Activated naive CD8-positive, alpha-beta T cell (primary cell): ENCODE results near the gene TRAPPC14.

Experiments
- H3K27ac Mint-ChIP-seq: one replicate; pipeline ENCODE4 v1.8.0; 2021; ENCODE audit warnings: mixed read lengths
- H3K27me3 Mint-ChIP-seq: one replicate; pipeline ENCODE4 v1.8.0; 2021; ENCODE audit warnings: mixed read lengths
- H3K36me3 Mint-ChIP-seq: one replicate; pipeline ENCODE4 v1.8.0; 2021; ENCODE audit warnings: mixed read lengths
- H3K4me1 Mint-ChIP-seq: one replicate; pipeline ENCODE4 v1.8.0; 2021; ENCODE audit warnings: low read depth, mixed read lengths
- H3K4me3 Mint-ChIP-seq: one replicate; pipeline ENCODE4 v1.8.0; 2021; ENCODE audit warnings: mild to moderate bottlenecking, mixed read lengths
- H3K9me3 Mint-ChIP-seq: one replicate; pipeline ENCODE4 v1.8.0; 2021; ENCODE audit warnings: low read depth, mixed read lengths

The TRAPPC14 gene

GRCh38 chr7:100177045-100178001, 18.8 kb upstream of the TRAPPC14 start, which contains the start of the genes GPC2 and STAG3:
GPC2 (minus strand) TSS chr7:100177381; CDS start chr7:100177199, 182 bp downstream.
STAG3 (plus strand) TSS chr7:100177918; CDS start chr7:100180557, 2,639 bp downstream.
- H3K36me3 Mint-ChIP-seq: peaks cover 3% of the 10 kb centered on the region
- H3K9me3 Mint-ChIP-seq: no peaks in the 10 kb centered on the region
- H3K27me3 Mint-ChIP-seq: no peaks in the 10 kb centered on the region
- H3K4me3 Mint-ChIP-seq: peak within 1 kb of the TSS; percentile 76
- H3K27ac Mint-ChIP-seq: no peak within 1 kb of the TSS
- H3K4me1 Mint-ChIP-seq: peaks cover 43% of the 10 kb centered on the region

GRCh38 chr7:100176096-100177044, 17.8 kb upstream of the TRAPPC14 start:
- Mint-ChIP-seq H3K36me3 (peaks cover 3% of the 10 kb centered on the region), H3K4me1 (peaks cover 36% of the 10 kb centered on the region), H3K9me3 (no peaks in the 10 kb centered on the region), H3K27me3 (no peaks in the 10 kb centered on the region), H3K27ac (no peak overlapping the region), H3K4me3 (peak overlapping the region; percentile 76)

- H3K4me1 Mint-ChIP-seq: peaks cover 32% of the 10 kb centered on the region
- no peaks in the 10 kb centered on the region for H3K9me3 Mint-ChIP-seq
- H3K36me3 Mint-ChIP-seq: peaks cover 1% of the 10 kb centered on the region
- no peaks in the 10 kb centered on the region for H3K27me3 Mint-ChIP-seq
- peak overlapping the region; percentile 64 for H3K27ac Mint-ChIP-seq
- peak overlapping the region; percentile 65 for H3K4me3 Mint-ChIP-seq
Measured at GRCh38 chr7:100175296-100175935, 16.9 kb upstream of the TRAPPC14 start.

GRCh38 chr7:100174582-100174981, 16.1 kb upstream of the TRAPPC14 start:
- Mint-ChIP-seq H3K4me1 (peaks cover 36% of the 10 kb centered on the region), H3K36me3 (no peaks in the 10 kb centered on the region), H3K4me3 (no peak overlapping the region), H3K9me3 (no peaks in the 10 kb centered on the region), H3K27ac (no peak overlapping the region), H3K27me3 (no peaks in the 10 kb centered on the region)

GRCh38 chr7:100173806-100174495, 15.4 kb upstream of the TRAPPC14 start:
- H3K4me1 Mint-ChIP-seq: peaks cover 39% of the 10 kb centered on the region
- H3K27ac Mint-ChIP-seq: no peak overlapping the region

GRCh38 chr7:100171840-100172239, 13.3 kb upstream of the TRAPPC14 start:
- Mint-ChIP-seq H3K4me1 (peaks cover 60% of the 10 kb centered on the region), H3K27ac (peak overlapping the region; percentile 50), H3K27me3 (no peaks in the 10 kb centered on the region), H3K9me3 (no peaks in the 10 kb centered on the region), H3K4me3 (peak overlapping the region; percentile 78), H3K36me3 (no peaks in the 10 kb centered on the region)

More at GRCh38 chr7:100173806-100174495, 15.4 kb upstream of the TRAPPC14 start:
- no peaks in the 10 kb centered on the region for H3K9me3 Mint-ChIP-seq
- H3K36me3 Mint-ChIP-seq: no peaks in the 10 kb centered on the region
- no peak overlapping the region for H3K4me3 Mint-ChIP-seq
- H3K27me3 Mint-ChIP-seq: no peaks in the 10 kb centered on the region

- no peaks in the 10 kb centered on the region for H3K36me3 Mint-ChIP-seq
- H3K27ac Mint-ChIP-seq: peak overlapping the region; percentile 34
- no peaks in the 10 kb centered on the region for H3K27me3 Mint-ChIP-seq
Measured at GRCh38 chr7:100171087-100171681, 12.7 kb upstream of the TRAPPC14 start.

GRCh38 chr7:100170101-100170897, 11.8 kb upstream of the TRAPPC14 start:
- no peaks in the 10 kb centered on the region for H3K27me3 Mint-ChIP-seq

More at GRCh38 chr7:100171087-100171681, 12.7 kb upstream of the TRAPPC14 start:
- H3K4me3 Mint-ChIP-seq: peak overlapping the region; percentile 81
- no peaks in the 10 kb centered on the region for H3K9me3 Mint-ChIP-seq
- peaks cover 62% of the 10 kb centered on the region for H3K4me1 Mint-ChIP-seq

GRCh38 chr7:100169147-100169850, 10.8 kb upstream of the TRAPPC14 start:
- Mint-ChIP-seq H3K36me3 (no peaks in the 10 kb centered on the region), H3K4me3 (peak overlapping the region; percentile 85), H3K4me1 (peaks cover 62% of the 10 kb centered on the region), H3K27ac (peak overlapping the region; percentile 76), H3K9me3 (no peaks in the 10 kb centered on the region), H3K27me3 (no peaks in the 10 kb centered on the region)

More at GRCh38 chr7:100170101-100170897, 11.8 kb upstream of the TRAPPC14 start:
- Mint-ChIP-seq H3K27ac (peak overlapping the region; percentile 76), H3K36me3 (no peaks in the 10 kb centered on the region), H3K4me3 (peak overlapping the region; percentile 81), H3K4me1 (peaks cover 64% of the 10 kb centered on the region), H3K9me3 (no peaks in the 10 kb centered on the region)

GRCh38 chr7:100167912-100168323, 9.4 kb upstream of the TRAPPC14 start:
- H3K27ac Mint-ChIP-seq: peak overlapping the region; percentile 76
- H3K36me3 Mint-ChIP-seq: no peaks in the 10 kb centered on the region
- peaks cover 73% of the 10 kb centered on the region for H3K4me1 Mint-ChIP-seq
- H3K27me3 Mint-ChIP-seq: no peaks in the 10 kb centered on the region
- H3K4me3 Mint-ChIP-seq: peak overlapping the region; percentile 85
- H3K9me3 Mint-ChIP-seq: no peaks in the 10 kb centered on the region

GRCh38 chr7:100166970-100167911, 8.7 kb upstream of the TRAPPC14 start:
- H3K27ac Mint-ChIP-seq: peak overlapping the region; percentile 81
- no peaks in the 10 kb centered on the region for H3K36me3 Mint-ChIP-seq
- H3K4me3 Mint-ChIP-seq: peak overlapping the region; percentile 85
- H3K27me3 Mint-ChIP-seq: no peaks in the 10 kb centered on the region
- peaks cover 77% of the 10 kb centered on the region for H3K4me1 Mint-ChIP-seq
- H3K9me3 Mint-ChIP-seq: no peaks in the 10 kb centered on the region
